DND-41 (cell line): ENCODE measurements around the gene TTLL13.

Experiments used
- ATAC-seq: fragments of 200-7000 bp; cut with Tn5 transposase; 3 replicates; pipeline ENCODE4 v1.9.1; 2021; ENCODE audit warnings: low read depth; ENCODE audit not compliant: insufficient read depth
- DNase-seq: peaks from one replicate; pipeline ENCODE4 v3.0.0-alpha.2; 2020
- H2AFZ ChIP-seq: 2 replicates; pipeline ENCODE4 v1.6.0; 2012; ENCODE audit warnings: low read depth, low read length
- H3K27ac ChIP-seq: 2 replicates; pipeline ENCODE4 v1.5.1; 2012; ENCODE audit warnings: low read length, inconsistent platforms
- H3K27me3 ChIP-seq: fragments of 200-600 bp; sonication (generic); 2 replicates; pipeline ENCODE4 v1.6.0; 2012; ENCODE audit warnings: low read length, mild to moderate bottlenecking, inconsistent platforms; ENCODE audit not compliant: insufficient read depth, poor library complexity
- H3K36me3 ChIP-seq: 2 replicates; pipeline ENCODE4 v1.5.1; 2012; ENCODE audit warnings: low read length, inconsistent platforms; ENCODE audit not compliant: insufficient read depth
- H3K4me1 ChIP-seq: 2 replicates; pipeline ENCODE4 v1.5.1; 2012; ENCODE audit warnings: mild to moderate bottlenecking, low read length; ENCODE audit not compliant: insufficient read depth
- H3K4me2 ChIP-seq: 2 replicates; pipeline ENCODE4 v1.6.0; 2012; ENCODE audit warnings: mild to moderate bottlenecking, moderate library complexity, low read length, inconsistent platforms; ENCODE audit not compliant: insufficient read depth
- H3K4me3 ChIP-seq, 2 experiments: fragments of 200-600 bp in 1 of 2; shearing (Covaris generic) in 1 of 2; 2 replicates each; pipeline ENCODE4 v1.5.1; 2012 to 2016; ENCODE audit warnings: inconsistent platforms in 2 of 2, low read length in 2 of 2, mild to moderate bottlenecking in 2 of 2, low read depth in 1 of 2, moderate library complexity in 1 of 2
- H3K79me2 ChIP-seq: 2 replicates; pipeline ENCODE4 v1.6.0; 2012; ENCODE audit warnings: low read length, inconsistent platforms; ENCODE audit not compliant: insufficient read depth
- H3K9ac ChIP-seq: 2 replicates; pipeline ENCODE4 v1.6.0; 2012; ENCODE audit warnings: low read depth, mild to moderate bottlenecking, inconsistent platforms, low read length, moderate library complexity
- H3K9me3 ChIP-seq: 2 replicates; pipeline ENCODE4 v1.5.1; 2012; ENCODE audit warnings: low read length, moderate library complexity, mild to moderate bottlenecking, inconsistent platforms; ENCODE audit not compliant: insufficient read depth, severe bottlenecking
- H4K20me1 ChIP-seq: 2 replicates; pipeline ENCODE4 v1.6.0; 2012; ENCODE audit warnings: low read length; ENCODE audit not compliant: insufficient read depth
- EZH2 ChIP-seq: IDR thresholded peaks from 3 replicates; pipeline ENCODE4 v1.6.1; 2012; ENCODE audit warnings: borderline replicate concordance, low read depth, mild to moderate bottlenecking, moderate library complexity, low read length, inconsistent platforms; ENCODE audit not compliant: severe bottlenecking
- TF ChIP-seq, protein P1 (sequence below): IDR thresholded peaks from 2 replicates; pipeline ENCODE4 v1.5.1; 2012; ENCODE audit warnings: borderline replicate concordance, low read length, moderate library complexity, mild to moderate bottlenecking; ENCODE audit not compliant: poor library complexity, severe bottlenecking; ENCODE audit errors: extremely low read depth

The TTLL13 gene

DNA sequence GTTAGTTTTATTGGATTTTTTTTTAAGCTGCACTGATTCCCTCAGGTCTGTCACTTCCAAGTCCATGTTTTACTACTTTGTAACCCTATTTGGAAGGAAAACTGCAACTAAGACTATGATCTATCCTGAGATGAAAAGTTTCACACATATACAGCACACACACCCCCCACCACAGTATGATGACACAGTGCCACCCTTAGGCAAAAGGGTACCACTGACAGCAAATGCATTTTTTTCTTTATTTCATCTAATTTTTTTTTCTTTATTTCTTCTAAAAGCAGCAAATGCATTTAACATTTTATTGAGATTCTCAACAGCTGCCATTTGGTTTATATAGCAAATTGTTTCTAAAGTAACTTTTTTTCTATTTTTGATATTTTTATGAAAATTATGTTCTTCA, 37.3 kb downstream of the TTLL13 start:
- DNase-seq: peak; percentile 40
- Histone ChIP-seq H3K4me1 (no peaks in the 10 kb centered on the region), H3K4me2 (no peak overlapping the region), H4K20me1 (no peaks in the 10 kb centered on the region), H3K9ac (no peak overlapping the region), H3K4me3 (no peak overlapping the region), H3K9me3 (no peaks in the 10 kb centered on the region), H2AFZ (no peak overlapping the region), H3K27ac (no peak overlapping the region), H3K36me3 (no peaks in the 10 kb centered on the region), H3K79me2 (no peaks in the 10 kb centered on the region), H3K27me3 (no peaks in the 10 kb centered on the region)
- peak; percentile 73; the same call in 2 of the 3 replicates for ATAC-seq
- TF ChIP-seq EZH2: no peak
- TF ChIP-seq, protein P1, sequence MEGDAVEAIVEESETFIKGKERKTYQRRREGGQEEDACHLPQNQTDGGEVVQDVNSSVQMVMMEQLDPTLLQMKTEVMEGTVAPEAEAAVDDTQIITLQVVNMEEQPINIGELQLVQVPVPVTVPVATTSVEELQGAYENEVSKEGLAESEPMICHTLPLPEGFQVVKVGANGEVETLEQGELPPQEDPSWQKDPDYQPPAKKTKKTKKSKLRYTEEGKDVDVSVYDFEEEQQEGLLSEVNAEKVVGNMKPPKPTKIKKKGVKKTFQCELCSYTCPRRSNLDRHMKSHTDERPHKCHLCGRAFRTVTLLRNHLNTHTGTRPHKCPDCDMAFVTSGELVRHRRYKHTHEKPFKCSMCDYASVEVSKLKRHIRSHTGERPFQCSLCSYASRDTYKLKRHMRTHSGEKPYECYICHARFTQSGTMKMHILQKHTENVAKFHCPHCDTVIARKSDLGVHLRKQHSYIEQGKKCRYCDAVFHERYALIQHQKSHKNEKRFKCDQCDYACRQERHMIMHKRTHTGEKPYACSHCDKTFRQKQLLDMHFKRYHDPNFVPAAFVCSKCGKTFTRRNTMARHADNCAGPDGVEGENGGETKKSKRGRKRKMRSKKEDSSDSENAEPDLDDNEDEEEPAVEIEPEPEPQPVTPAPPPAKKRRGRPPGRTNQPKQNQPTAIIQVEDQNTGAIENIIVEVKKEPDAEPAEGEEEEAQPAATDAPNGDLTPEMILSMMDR: peak; percentile 67

DNA sequence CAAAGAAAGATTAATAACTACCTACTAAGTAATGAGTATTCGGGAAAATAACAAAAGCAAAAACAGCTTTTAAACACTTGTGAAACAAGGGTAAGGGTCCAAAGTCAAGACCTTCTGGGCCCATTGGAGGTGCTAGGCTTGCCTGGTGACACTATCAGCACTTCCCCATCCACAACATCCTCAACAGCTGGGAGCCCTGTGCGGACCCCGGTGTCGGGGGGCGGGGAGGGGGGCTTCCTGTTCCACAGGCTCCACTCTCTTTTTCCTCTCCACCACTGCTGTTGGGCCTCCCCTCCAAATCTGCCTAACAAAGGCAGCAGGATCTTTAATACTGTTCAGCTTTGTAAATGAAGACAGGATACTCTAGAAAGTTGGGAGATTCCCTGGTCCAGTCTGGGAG, 37.7 kb downstream of the TTLL13 start:
- Histone ChIP-seq H3K36me3 (no peaks in the 10 kb centered on the region), H3K4me3 (no peak overlapping the region), H3K9ac (no peak overlapping the region), H4K20me1 (no peaks in the 10 kb centered on the region), H3K27ac (no peak overlapping the region), H3K4me2 (no peak overlapping the region), H2AFZ (no peak overlapping the region), H3K79me2 (no peaks in the 10 kb centered on the region), H3K9me3 (no peaks in the 10 kb centered on the region), H3K4me1 (no peaks in the 10 kb centered on the region), H3K27me3 (no peaks in the 10 kb centered on the region)
- no peak for TF ChIP-seq EZH2
- TF ChIP-seq, protein P1: no peak
- ATAC-seq (no peak), DNase-seq (no peak)

DNA sequence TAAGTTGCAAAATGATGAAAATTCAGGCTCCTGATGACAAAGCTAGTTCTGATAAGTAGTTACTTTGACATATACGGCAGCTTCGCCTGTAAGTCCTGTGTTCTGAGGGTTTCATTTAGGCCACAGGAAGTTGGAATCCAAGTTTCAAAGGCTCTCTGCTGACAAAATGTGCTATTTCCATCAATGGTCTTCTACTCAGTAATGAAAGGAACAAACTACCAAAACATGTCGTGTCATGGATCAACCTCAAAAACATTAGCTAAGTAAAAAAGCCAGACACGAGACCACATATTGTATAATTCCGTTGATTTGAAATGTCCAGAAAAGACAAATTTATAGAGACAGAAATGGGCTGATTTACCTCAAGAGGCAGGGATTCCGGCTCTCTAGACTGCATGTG, 38.6 kb downstream of the TTLL13 start:
- Histone ChIP-seq H3K79me2 (no peaks in the 10 kb centered on the region), H3K27me3 (no peaks in the 10 kb centered on the region), H3K4me3 (no peak overlapping the region), H3K36me3 (no peaks in the 10 kb centered on the region), H3K4me1 (no peaks in the 10 kb centered on the region), H3K9ac (no peak overlapping the region), H4K20me1 (no peaks in the 10 kb centered on the region), H2AFZ (no peak overlapping the region), H3K4me2 (no peak overlapping the region), H3K9me3 (no peaks in the 10 kb centered on the region), H3K27ac (no peak overlapping the region)
- ATAC-seq: no peak
- DNase-seq: no peak
- TF ChIP-seq, protein P1: no peak
- no peak for TF ChIP-seq EZH2

DNA sequence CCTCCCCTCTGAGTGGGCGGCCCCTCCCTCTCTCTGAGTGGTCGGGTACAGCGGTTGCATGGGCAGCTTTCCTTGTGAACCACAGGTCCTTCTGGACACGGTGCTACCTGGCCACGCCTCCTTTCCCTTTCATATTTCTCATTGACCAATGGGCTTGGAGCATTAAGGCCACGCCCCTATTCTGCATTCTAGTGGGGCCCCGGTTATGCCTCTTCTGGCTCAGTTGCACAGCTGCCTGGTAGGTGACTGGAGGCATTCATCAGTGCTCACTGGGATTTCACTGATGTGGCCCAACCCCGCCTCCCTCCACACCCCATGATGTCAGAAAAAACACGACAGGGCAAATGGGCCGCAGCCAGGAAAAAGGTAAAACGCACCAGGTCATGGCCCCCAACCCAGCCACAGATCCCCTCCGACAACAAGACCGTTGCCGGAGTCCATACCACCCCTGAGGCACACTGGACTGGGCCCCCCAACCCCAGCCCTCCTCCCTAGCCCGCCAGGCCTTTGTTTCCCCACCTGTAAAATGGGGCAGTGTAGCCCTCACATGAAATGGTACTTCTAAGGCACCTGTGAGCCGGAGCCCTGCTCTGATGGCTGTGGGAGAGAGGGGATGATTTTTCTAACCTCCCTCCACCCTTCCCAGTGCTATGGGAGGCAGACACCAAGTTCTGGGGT, 42.5 kb downstream of the TTLL13 start:
- H3K36me3 ChIP-seq: no peaks in the 10 kb centered on the region
- H3K4me3 ChIP-seq: no peak overlapping the region
- H4K20me1 ChIP-seq: no peaks in the 10 kb centered on the region
- H3K4me1 ChIP-seq: no peaks in the 10 kb centered on the region
- H3K9me3 ChIP-seq: no peaks in the 10 kb centered on the region
- no peaks in the 10 kb centered on the region for H3K27me3 ChIP-seq
- DNase-seq (peak; percentile 35), ATAC-seq (no peak)
- no peaks in the 10 kb centered on the region for H3K79me2 ChIP-seq
- TF ChIP-seq, protein P1: no peak
- no peak for TF ChIP-seq EZH2
- H2AFZ ChIP-seq: no peak overlapping the region
- H3K4me2 ChIP-seq: no peak overlapping the region
- no peak overlapping the region for H3K9ac ChIP-seq
- no peak overlapping the region for H3K27ac ChIP-seq
